CD8-positive, alpha-beta memory T cell (primary cell): ENCODE data around the gene CR1. TPM values are rescaled to one million over a fixed set of nuclear protein-coding genes. Genes with fewer than 3 reads are reported as not detected.
"Not testable (repeated sequence)": the region's sequence is repeated elsewhere in the genome, so short reads cannot be mapped to it uniquely, and the experiment has no call there.

Experiments
- CTCF ChIA-PET: fragments of 350-600 bp; sonication (Branson Sonifier 250); formaldehyde crosslinking; loops from one replicate; lab custom pipeline; 2021; ENCODE audit warnings: antibody characterized with exemption; lab: Charles Lee
- POLR2A ChIA-PET: fragments of 350-600 bp; sonication (Branson Sonifier 250); formaldehyde crosslinking; loops from one replicate; lab custom pipeline; 2021; ENCODE audit warnings: antibody characterized with exemption; lab: Charles Lee
- DNase-seq, 5 donors: peaks; one replicate each; pipeline versions ENCODE4 v3.0.0 to v3.0.0-alpha.2; 2020 to 2022; ENCODE audit warnings: mixed read lengths in 1 of 5
- H3K27ac ChIP-seq: one replicate; pipeline ENCODE4 v1.7.0; 2013; ENCODE audit warnings: low read depth, mild to moderate bottlenecking, low read length, moderate library complexity
- H3K27me3 ChIP-seq: 2 replicates; pipeline ENCODE4 v1.7.0; 2013; ENCODE audit warnings: low read length, mild to moderate bottlenecking; ENCODE audit not compliant: insufficient read depth, poor library complexity, severe bottlenecking
- H3K36me3 ChIP-seq: 2 replicates; pipeline ENCODE4 v1.7.0; 2013; ENCODE audit warnings: mild to moderate bottlenecking, low read length, moderate library complexity; ENCODE audit not compliant: insufficient read depth
- H3K4me1 ChIP-seq: 2 replicates; pipeline ENCODE4 v1.7.0; 2013; ENCODE audit warnings: mild to moderate bottlenecking, low read length, moderate library complexity; ENCODE audit not compliant: insufficient read depth
- H3K4me3 ChIP-seq: 2 replicates; pipeline ENCODE4 v1.7.0; 2013; ENCODE audit warnings: mild to moderate bottlenecking, low read length
- H3K9me3 ChIP-seq: 2 replicates; pipeline ENCODE4 v1.7.0; 2013; ENCODE audit warnings: mild to moderate bottlenecking, low read length
- H3K27ac Mint-ChIP-seq, 8 donors: one replicate each; pipeline ENCODE4 v1.8.0; 2020 to 2021; ENCODE audit warnings: mixed read lengths in 8 of 8, mild to moderate bottlenecking in 6 of 8, inconsistent platforms in 3 of 8, moderate library complexity in 3 of 8
- H3K27me3 Mint-ChIP-seq, 2 donors: one replicate each; pipeline ENCODE4 v1.8.0; 2020 to 2021; ENCODE audit warnings: mixed read lengths in 2 of 2, mild to moderate bottlenecking in 1 of 2, moderate library complexity in 1 of 2
- H3K36me3 Mint-ChIP-seq, 3 donors: one replicate each; pipeline ENCODE4 v1.8.0; 2020 to 2021; ENCODE audit warnings: mixed read lengths in 3 of 3, inconsistent platforms in 1 of 3, mild to moderate bottlenecking in 1 of 3
- H3K4me1 Mint-ChIP-seq, 3 donors: one replicate each; pipeline ENCODE4 v1.8.0; 2020 to 2021; ENCODE audit warnings: mixed read lengths in 3 of 3, inconsistent platforms in 1 of 3, mild to moderate bottlenecking in 1 of 3
- H3K4me3 Mint-ChIP-seq, 7 donors: one replicate each; pipeline ENCODE4 v1.8.0; 2020 to 2021; ENCODE audit warnings: mixed read lengths in 7 of 7, mild to moderate bottlenecking in 6 of 7, moderate library complexity in 4 of 7, inconsistent platforms in 2 of 7
- H3K9me3 Mint-ChIP-seq, 5 donors: one replicate each; pipeline ENCODE4 v1.8.0; 2020 to 2022; ENCODE audit warnings: mixed read lengths in 5 of 5, mild to moderate bottlenecking in 3 of 5, moderate library complexity in 2 of 5, inconsistent platforms in 1 of 5
- polyA plus RNA-seq: library from polyadenylated mRNA; unstranded; fragments of 300-500 nt; fragmentation: Illumina TruSeq; gene quantifications from one replicate; pipeline ENCODE4 v1.2.3, GENCODE V29; 2021
- total RNA-seq, 2 experiments: library from RNA; stranded (reverse); gene quantifications; one replicate each; pipeline ENCODE4 v1.2.3, GENCODE V29; 2021

Gene CR1
- total and polyA plus RNA-seq, 3 experiments from 2014 or later = 2.3 to 4.2 (median 3.7) TPM

DNA sequence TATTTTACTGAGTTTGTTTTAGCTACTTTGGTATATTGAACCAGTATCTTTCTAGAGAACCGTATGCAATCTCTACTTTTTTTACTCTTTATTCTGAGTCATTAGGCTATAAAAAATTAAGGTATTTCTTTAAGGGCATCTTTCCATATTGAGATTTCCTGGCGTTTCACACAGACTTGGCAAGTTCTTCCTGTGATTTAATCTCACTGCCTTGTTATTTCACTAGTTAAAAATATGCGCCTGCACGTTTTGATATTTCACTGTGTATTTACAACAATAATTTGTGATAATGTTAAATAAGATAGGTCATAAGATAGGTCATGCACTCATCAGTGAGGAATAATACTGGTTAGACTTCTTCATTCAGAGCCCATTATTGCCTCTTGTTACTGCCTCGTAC is 132.8 kb downstream of the CR1 start:
- CTCF ChIA-PET = no interaction called here
- POLR2A ChIA-PET = no interaction called here
- H3K36me3 Mint-ChIP-seq = peaks cover 0 to 1% (median 0%) of the 10 kb centered on the region in 3 donors

DNA sequence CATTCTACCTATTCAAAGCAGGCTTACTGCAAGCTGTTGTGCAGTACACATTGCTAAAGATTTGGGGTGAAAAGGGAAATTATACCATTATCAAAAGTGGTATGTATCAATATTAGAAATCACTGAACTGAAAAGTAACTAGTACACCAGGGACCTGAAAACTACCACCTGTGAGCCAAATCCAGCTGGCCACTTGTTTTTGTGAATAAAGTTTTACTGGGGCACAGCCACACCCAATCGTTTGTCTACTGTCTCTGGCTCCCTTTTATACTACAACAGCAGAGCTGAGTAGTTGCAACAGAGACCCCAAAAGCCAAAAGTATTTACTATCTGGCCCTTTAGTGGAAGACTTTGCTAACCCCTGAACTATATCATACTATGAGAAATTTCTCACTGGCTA is 135.2 kb downstream of the CR1 start:
- Histone ChIP-seq H3K27me3 (no peaks in the 10 kb centered on the region), H3K9me3 (no peaks in the 10 kb centered on the region), H3K36me3 (no peaks in the 10 kb centered on the region), H3K27ac (no peak overlapping the region), H3K4me3 (no peak overlapping the region), H3K4me1 (no peaks in the 10 kb centered on the region)
- ChIA-PET POLR2A (interaction anchor here (0.5 kb wide), 1 partner anchor 166 kb away, joined by 4 read pairs; no protein-coding TSS in a partner anchor), CTCF (no interaction called here)
- Mint-ChIP-seq H3K4me3 (no peak overlapping the region), H3K27me3 (peaks cover 3 to 13% of the 10 kb centered on the region in 2 donors), H3K36me3 (peaks cover 0 to 3% (median 0%) of the 10 kb centered on the region in 3 donors), H3K4me1 (no peaks in the 10 kb centered on the region), H3K9me3 (no peaks in the 10 kb centered on the region), H3K27ac (no peak overlapping the region)
- no peak for DNase-seq

More for the DNA sequence above, 132.8 kb downstream of the CR1 start:
- no peaks in the 10 kb centered on the region for H3K4me1 Mint-ChIP-seq
- Histone ChIP-seq H3K9me3 (no peaks in the 10 kb centered on the region), H3K27ac (no peak overlapping the region), H3K36me3 (no peaks in the 10 kb centered on the region), H3K27me3 (no peaks in the 10 kb centered on the region), H3K4me1 (no peaks in the 10 kb centered on the region), H3K4me3 (no peak overlapping the region)
- no peak overlapping the region for H3K27ac Mint-ChIP-seq
- H3K27me3 Mint-ChIP-seq = peaks cover 0 to 6% of the 10 kb centered on the region in 2 donors
- no peaks in the 10 kb centered on the region for H3K9me3 Mint-ChIP-seq
- DNase-seq = no peak
- H3K4me3 Mint-ChIP-seq = no peak overlapping the region

DNA sequence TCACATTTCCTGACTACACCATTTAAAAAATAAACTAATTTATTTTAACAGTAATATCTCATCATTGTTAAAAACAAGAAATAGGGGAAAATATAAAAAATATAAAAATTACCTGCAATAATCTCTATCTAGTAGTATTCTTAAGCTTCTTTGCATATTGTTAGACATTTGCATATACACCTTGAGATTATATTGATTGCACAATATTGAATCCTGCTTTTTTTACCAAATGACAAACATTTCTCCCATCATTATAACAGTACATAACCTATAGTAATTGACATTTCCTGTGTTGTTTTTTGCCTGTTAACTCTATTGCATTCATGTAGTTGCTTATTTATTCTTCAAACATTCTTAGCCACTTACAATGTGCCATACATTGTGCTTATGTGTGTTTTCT is 137.3 kb downstream of the CR1 start:
- Histone ChIP-seq H3K36me3 (no peaks in the 10 kb centered on the region), H3K9me3 (no peaks in the 10 kb centered on the region), H3K27me3 (no peaks in the 10 kb centered on the region), H3K4me3 (no peak overlapping the region), H3K27ac (no peak overlapping the region), H3K4me1 (no peaks in the 10 kb centered on the region)
- H3K27me3 Mint-ChIP-seq = peaks cover 3 to 13% of the 10 kb centered on the region in 2 donors
- H3K36me3 Mint-ChIP-seq = peaks cover 0 to 3% (median 0%) of the 10 kb centered on the region in 3 donors
- POLR2A ChIA-PET = no interaction called here
- CTCF ChIA-PET = no interaction called here
- H3K4me1 Mint-ChIP-seq = no peaks in the 10 kb centered on the region
- no peak overlapping the region for H3K27ac Mint-ChIP-seq
- DNase-seq = no peak
- no peak overlapping the region for H3K4me3 Mint-ChIP-seq
- no peaks in the 10 kb centered on the region for H3K9me3 Mint-ChIP-seq

GRCh38 chr1:207633699-207634289 is 137.8 kb downstream of the CR1 start:
- H3K9me3 ChIP-seq, H3K9me3 Mint-ChIP-seq, CTCF ChIA-PET, H3K27me3 ChIP-seq, DNase-seq, POLR2A ChIA-PET, H3K27ac Mint-ChIP-seq, H3K4me1 Mint-ChIP-seq, H3K36me3 ChIP-seq, H3K27ac ChIP-seq, H3K4me1 ChIP-seq, H3K4me3 ChIP-seq, H3K36me3 Mint-ChIP-seq, H3K4me3 Mint-ChIP-seq: not testable (repeated sequence)
- peaks cover 3 to 13% of the 10 kb centered on the region in 2 donors for H3K27me3 Mint-ChIP-seq

GRCh38 chr1:207634293-207634692 is 138.3 kb downstream of the CR1 start:
- peaks cover 3 to 17% of the 10 kb centered on the region in 2 donors for H3K27me3 Mint-ChIP-seq
- H3K36me3 ChIP-seq, H3K4me3 ChIP-seq, H3K9me3 ChIP-seq, POLR2A ChIA-PET, H3K27ac Mint-ChIP-seq, H3K27me3 ChIP-seq, H3K4me1 ChIP-seq, CTCF ChIA-PET, H3K27ac ChIP-seq, H3K4me1 Mint-ChIP-seq, DNase-seq, H3K36me3 Mint-ChIP-seq, H3K9me3 Mint-ChIP-seq, H3K4me3 Mint-ChIP-seq: not testable (repeated sequence)

DNA sequence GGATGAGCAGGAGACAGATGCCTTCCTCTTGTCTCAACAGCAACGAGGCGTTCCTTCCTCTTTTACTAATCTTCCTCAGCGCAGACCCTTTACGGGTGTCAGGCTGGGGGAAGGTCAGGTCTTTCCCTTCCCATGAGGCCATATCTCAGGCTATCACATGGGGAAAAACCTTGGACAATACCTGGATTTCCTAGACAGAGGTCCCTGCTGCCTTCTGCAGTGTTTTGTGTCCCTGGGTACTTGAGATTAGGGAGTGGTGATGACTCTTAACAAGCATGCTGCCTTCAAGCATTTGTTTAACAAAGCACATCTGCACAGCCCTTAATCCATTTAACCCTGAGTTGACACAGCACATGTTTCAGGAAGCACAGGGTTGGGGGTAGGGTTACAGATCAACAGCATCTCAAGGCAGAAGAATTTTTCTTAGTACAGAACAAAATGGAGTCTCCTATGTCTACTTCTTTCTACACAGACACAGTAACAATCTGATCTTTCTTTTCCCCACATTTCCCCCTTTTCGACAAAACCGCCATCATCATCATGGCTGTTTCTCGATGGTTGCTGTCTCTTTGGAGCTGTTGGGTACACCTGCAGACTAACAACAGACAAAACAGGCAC is 139.7 kb downstream of the CR1 start:
- H3K4me1 ChIP-seq, H3K27ac ChIP-seq, DNase-seq, H3K27ac Mint-ChIP-seq, H3K36me3 ChIP-seq, H3K4me3 ChIP-seq, H3K9me3 Mint-ChIP-seq, POLR2A ChIA-PET, H3K4me3 Mint-ChIP-seq, H3K4me1 Mint-ChIP-seq, H3K27me3 ChIP-seq, H3K9me3 ChIP-seq, CTCF ChIA-PET, H3K36me3 Mint-ChIP-seq: not testable (repeated sequence)
- peaks cover 6 to 25% of the 10 kb centered on the region in 2 donors for H3K27me3 Mint-ChIP-seq

DNA sequence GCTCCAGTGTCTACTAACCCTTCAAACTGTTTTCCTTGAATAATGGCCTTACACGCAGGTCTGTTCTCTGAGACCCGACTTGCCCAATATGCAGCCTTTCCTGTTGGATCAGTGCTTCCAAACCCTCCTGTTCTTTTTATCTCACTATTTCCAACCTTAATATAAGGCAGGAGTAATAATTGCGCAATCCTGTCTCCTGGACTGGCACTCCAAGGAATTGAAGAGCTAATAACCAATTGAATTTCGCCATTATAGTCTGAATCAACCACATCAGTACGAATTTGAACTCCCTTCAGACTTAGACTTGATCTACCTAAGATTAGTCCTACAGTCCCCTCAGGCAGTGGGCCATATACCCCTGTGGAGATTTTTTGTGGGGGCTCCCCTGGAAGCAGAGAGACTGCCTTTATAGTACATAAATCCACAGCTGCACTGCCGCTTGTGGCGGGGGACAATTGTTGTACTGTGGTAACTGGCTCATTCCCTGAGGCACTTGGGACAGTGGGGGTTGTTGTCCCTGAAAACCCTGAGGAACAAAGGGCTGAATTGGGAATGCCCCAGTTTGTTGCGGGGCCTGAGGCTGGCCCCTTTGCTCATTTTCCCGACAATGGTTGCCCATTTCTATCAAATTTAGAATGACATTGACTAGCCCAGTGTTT is 142.7 kb downstream of the CR1 start:
- H3K9me3 Mint-ChIP-seq, H3K9me3 ChIP-seq, H3K27ac Mint-ChIP-seq, H3K4me1 ChIP-seq, H3K36me3 Mint-ChIP-seq, H3K36me3 ChIP-seq, H3K4me3 Mint-ChIP-seq, CTCF ChIA-PET, H3K27ac ChIP-seq, H3K27me3 ChIP-seq, POLR2A ChIA-PET, DNase-seq, H3K4me1 Mint-ChIP-seq, H3K4me3 ChIP-seq: not testable (repeated sequence)
- peaks cover 14 to 41% of the 10 kb centered on the region in 2 donors for H3K27me3 Mint-ChIP-seq

DNA sequence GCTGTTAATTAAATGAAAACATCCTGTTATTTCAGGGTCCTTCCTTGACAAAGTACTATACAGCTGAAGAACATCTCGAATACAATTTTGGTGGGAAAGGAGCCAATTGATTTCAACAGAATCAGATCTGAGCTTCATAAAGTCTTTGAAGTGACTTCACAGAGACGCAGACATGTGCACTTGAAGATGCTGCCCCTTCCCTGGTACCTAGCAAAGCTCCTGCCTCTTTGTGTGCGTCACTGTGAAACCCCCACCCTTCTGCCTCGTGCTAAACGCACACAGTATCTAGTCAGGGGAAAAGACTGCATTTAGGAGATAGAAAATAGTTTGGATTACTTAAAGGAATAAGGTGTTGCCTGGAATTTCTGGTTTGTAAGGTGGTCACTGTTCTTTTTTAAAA is 143.4 kb downstream of the CR1 start:
- H3K4me3 ChIP-seq, CTCF ChIA-PET, H3K27ac Mint-ChIP-seq, H3K4me3 Mint-ChIP-seq, H3K36me3 Mint-ChIP-seq, H3K36me3 ChIP-seq, H3K4me1 ChIP-seq, H3K27me3 ChIP-seq, H3K9me3 Mint-ChIP-seq, POLR2A ChIA-PET, DNase-seq, H3K9me3 ChIP-seq, H3K4me1 Mint-ChIP-seq, H3K27ac ChIP-seq: not testable (repeated sequence)
- H3K27me3 Mint-ChIP-seq = peaks cover 15 to 42% of the 10 kb centered on the region in 2 donors
